Fibroblast of mammary gland (primary cell): ENCODE results near the gene NEU2.

ENCODE experiments used
- DNase-seq: peaks from one replicate; pipeline ENCODE4 v3.0.0-alpha.2; 2010; ENCODE audit warnings: low read depth
- H3K4me3 ChIP-seq: 2 replicates; pipeline ENCODE4 v1.5.1; 2011; ENCODE audit warnings: low read depth, mild to moderate bottlenecking, low read length, moderate library complexity; ENCODE audit not compliant: control insufficient read depth
- TF ChIP-seq, protein P1 (sequence below): conservative IDR thresholded peaks from 2 replicates; pipeline ENCODE4 v1.5.1; 2011; ENCODE audit warnings: low read depth, low read length, inconsistent platforms; ENCODE audit not compliant: control insufficient read depth, insufficient read depth

Gene NEU2

GRCh38 chr2:233065954-233066470, 33.5 kb downstream of the NEU2 start:
- no peak for DNase-seq
- no peak overlapping the region for H3K4me3 ChIP-seq
- TF ChIP-seq, protein P1, sequence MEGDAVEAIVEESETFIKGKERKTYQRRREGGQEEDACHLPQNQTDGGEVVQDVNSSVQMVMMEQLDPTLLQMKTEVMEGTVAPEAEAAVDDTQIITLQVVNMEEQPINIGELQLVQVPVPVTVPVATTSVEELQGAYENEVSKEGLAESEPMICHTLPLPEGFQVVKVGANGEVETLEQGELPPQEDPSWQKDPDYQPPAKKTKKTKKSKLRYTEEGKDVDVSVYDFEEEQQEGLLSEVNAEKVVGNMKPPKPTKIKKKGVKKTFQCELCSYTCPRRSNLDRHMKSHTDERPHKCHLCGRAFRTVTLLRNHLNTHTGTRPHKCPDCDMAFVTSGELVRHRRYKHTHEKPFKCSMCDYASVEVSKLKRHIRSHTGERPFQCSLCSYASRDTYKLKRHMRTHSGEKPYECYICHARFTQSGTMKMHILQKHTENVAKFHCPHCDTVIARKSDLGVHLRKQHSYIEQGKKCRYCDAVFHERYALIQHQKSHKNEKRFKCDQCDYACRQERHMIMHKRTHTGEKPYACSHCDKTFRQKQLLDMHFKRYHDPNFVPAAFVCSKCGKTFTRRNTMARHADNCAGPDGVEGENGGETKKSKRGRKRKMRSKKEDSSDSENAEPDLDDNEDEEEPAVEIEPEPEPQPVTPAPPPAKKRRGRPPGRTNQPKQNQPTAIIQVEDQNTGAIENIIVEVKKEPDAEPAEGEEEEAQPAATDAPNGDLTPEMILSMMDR = no peak

DNA sequence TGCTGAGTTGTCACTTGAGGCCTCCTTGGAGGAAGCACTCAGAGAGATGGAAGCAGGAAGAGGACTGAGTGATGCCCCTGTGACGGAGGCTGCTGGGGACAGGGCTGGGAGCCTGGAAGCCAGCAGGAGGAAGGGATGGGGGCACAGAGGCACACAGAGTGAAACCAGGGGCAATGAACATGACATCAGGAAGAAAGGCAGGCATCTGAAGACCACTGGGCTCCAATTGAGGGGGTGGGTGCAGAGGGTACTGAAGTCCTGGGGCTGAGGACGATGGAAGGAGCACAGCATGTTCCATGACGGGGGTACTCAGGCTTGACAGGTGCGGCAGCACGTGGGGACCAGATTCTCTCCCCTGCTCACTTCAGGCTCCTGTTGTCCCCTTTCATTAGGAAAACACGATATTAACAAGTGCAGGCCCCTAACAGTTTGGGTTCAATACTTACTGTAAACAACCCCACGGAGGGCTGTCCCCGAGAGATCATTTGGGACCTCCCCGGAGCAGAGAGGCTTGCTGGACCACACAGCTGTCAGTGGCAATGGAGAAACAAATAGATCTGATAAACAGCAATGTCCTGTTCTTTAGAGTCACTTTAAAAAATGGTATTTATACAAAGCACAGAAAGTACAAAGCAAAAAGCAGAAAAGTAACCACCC, 36.4 kb downstream of the NEU2 start:
- no peak for DNase-seq
- TF ChIP-seq, protein P1 = no peak
- no peak overlapping the region for H3K4me3 ChIP-seq

- DNase-seq = no peak
- TF ChIP-seq, protein P1 = no peak
- no peak overlapping the region for H3K4me3 ChIP-seq
Measured at GRCh38 chr2:233072838-233073237, 40.4 kb downstream of the NEU2 start.

GRCh38 chr2:233074106-233074505, 41.6 kb downstream of the NEU2 start:
- no peak overlapping the region for H3K4me3 ChIP-seq
- TF ChIP-seq, protein P1 = no peak
- DNase-seq = no peak

GRCh38 chr2:233075141-233075965, 42.9 kb downstream of the NEU2 start:
- TF ChIP-seq, protein P1 = no peak
- DNase-seq = no peak
- H3K4me3 ChIP-seq = no peak overlapping the region

- TF ChIP-seq, protein P1 = no peak
- H3K4me3 ChIP-seq = no peak overlapping the region
- DNase-seq = no peak
Measured at GRCh38 chr2:233075966-233076339, 43.5 kb downstream of the NEU2 start.
